Panc1 (cell line): ENCODE results near the gene ICA1. TPM values are rescaled to one million over a fixed set of nuclear protein-coding genes. Genes with fewer than 3 reads are reported as not detected.

ENCODE experiments used
- ATAC-seq: fragments of 200-7000 bp; cut with Tn5 transposase; 2 replicates; pipeline ENCODE4 v1.9.1; 2020; ENCODE audit warnings: mild to moderate bottlenecking, moderate library complexity
- BruUV-seq: library from RNA; stranded (reverse); fragments of 400-500 nt; replicated peaks from 2 replicates; lab custom pipeline; 2021; lab: Mats Ljungman, UMichigan
- CTCF ChIA-PET: fragments of 300-600 bp; sonication (Branson Sonifier 250); formaldehyde crosslinking; loops from one replicate; lab custom pipeline; 2022; ENCODE audit warnings: antibody characterized with exemption; lab: Charles Lee
- POLR2A ChIA-PET: fragments of 300-600 bp; sonication (Branson Sonifier 250); formaldehyde crosslinking; loops from one replicate; lab custom pipeline; 2022; ENCODE audit warnings: antibody characterized with exemption; lab: Charles Lee
- DNase-seq: peaks from one replicate; pipeline ENCODE4 v3.0.0-alpha.2; 2010; ENCODE audit warnings: low read depth, low spot score
- H3K27ac ChIP-seq: 2 replicates; pipeline ENCODE4 v1.5.1; 2011; ENCODE audit warnings: mild to moderate bottlenecking, low read length, inconsistent platforms
- H3K27me3 ChIP-seq: fragments of 200-500 bp; sonication (Bioruptor generic); 2 replicates; pipeline ENCODE4 v1.6.0; 2014; ENCODE audit warnings: low read length, inconsistent platforms; ENCODE audit not compliant: control insufficient read depth, insufficient read depth
- H3K36me3 ChIP-seq: fragments of 200-500 bp; sonication (Bioruptor generic); 2 replicates; pipeline ENCODE4 v1.5.1; 2014; ENCODE audit warnings: inconsistent platforms, mild to moderate bottlenecking, low read length, moderate library complexity; ENCODE audit not compliant: control insufficient read depth, insufficient read depth
- H3K4me1 ChIP-seq: 2 replicates; pipeline ENCODE4 v1.5.1; 2011; ENCODE audit warnings: inconsistent platforms, mild to moderate bottlenecking, low read length, moderate library complexity; ENCODE audit not compliant: control insufficient read depth, insufficient read depth
- H3K4me3 ChIP-seq, 2 experiments: 2 replicates each; pipeline ENCODE4 v1.5.1; 2011 to 2012; ENCODE audit warnings: low read depth in 2 of 2, low read length in 2 of 2, mild to moderate bottlenecking in 2 of 2, inconsistent platforms in 1 of 2, moderate library complexity in 1 of 2
- H3K9me3 ChIP-seq: fragments of 200-500 bp; sonication (Bioruptor generic); 2 replicates; pipeline ENCODE4 v1.5.1; 2014; ENCODE audit warnings: low read depth, mild to moderate bottlenecking, inconsistent platforms, low read length, moderate library complexity; ENCODE audit not compliant: control insufficient read depth, insufficient read depth
- CTCF ChIP-seq: fragments of 450-650 bp; IDR thresholded peaks from 2 replicates; pipeline ENCODE4 v1.5.1; 2017; ENCODE audit warnings: mild to moderate bottlenecking
- POLR2AphosphoS5 ChIP-seq: IDR thresholded peaks from 2 replicates; pipeline ENCODE4 v1.6.1; 2012; ENCODE audit warnings: mild to moderate bottlenecking, low read depth, low read length, moderate library complexity
- REST ChIP-seq, 2 experiments: IDR thresholded peaks; 2 replicates each; pipeline ENCODE4 v1.6.1; 2011 to 2012; ENCODE audit warnings: low read depth in 2 of 2, control low read depth in 1 of 2, low read length in 1 of 2, mild to moderate bottlenecking in 1 of 2, moderate library complexity in 1 of 2; ENCODE audit not compliant: insufficient read depth in 1 of 2
- SIN3A ChIP-seq: IDR thresholded peaks from 2 replicates; pipeline ENCODE4 v1.6.1; 2012; ENCODE audit warnings: low read depth, mild to moderate bottlenecking, low read length, moderate library complexity, borderline replicate concordance; ENCODE audit not compliant: insufficient read depth
- TCF7L2 ChIP-seq: IDR thresholded peaks from 2 replicates; pipeline ENCODE4 v1.6.1; 2011; ENCODE audit warnings: mild to moderate bottlenecking, low read depth, low read length, inconsistent platforms
- in situ Hi-C: cut with HindIII; loops from 2 replicates; pipeline ENCODE4 v1.10.0; 2016; ENCODE audit warnings: low sequenced_read_pairs, low pct_unique_long_range_greater_than_20kb
- intact Hi-C: fragments of 100-400 bp; cut with micrococcal nuclease; formaldehyde crosslinking; loops from one replicate; pipeline ENCODE4 v1.10.0; 2022; ENCODE audit not compliant: unreplicated experiment
- total RNA-seq: library from RNA; stranded (reverse); gene quantifications from one replicate; pipeline ENCODE4 v1.2.1, GENCODE V29; 2021; ENCODE audit not compliant: unreplicated experiment

Gene ICA1
- total RNA-seq, 1 experiment from 2014 or later, result 1.1 TPM

- Histone ChIP-seq H3K4me3 (no peak overlapping the region), H3K27me3 (peaks cover 7% of the 10 kb centered on the region; the same call in 1 of the 2 replicates), H3K4me1 (no peaks in the 10 kb centered on the region), H3K36me3 (no peaks in the 10 kb centered on the region), H3K9me3 (no peaks in the 10 kb centered on the region), H3K27ac (no peak overlapping the region)
- no TSS peak for BruUV-seq
- TF ChIP-seq REST (IDR thresholded peaks at IDR 0.05; ENCODE audit: insufficient read depth in 1 of 2, low read depth in 2 of 2, low read length in 1 of 2), result no peak
- no peak for TF ChIP-seq SIN3A
- no peak for TF ChIP-seq CTCF
- no peak for TF ChIP-seq TCF7L2
- TF ChIP-seq POLR2AphosphoS5, result no peak
- ATAC-seq (no peak), DNase-seq (no peak)
- in situ Hi-C loops (no loop called here), intact Hi-C loops (loop anchor here (10.0 kb wide), 2 partner anchors 696 to 866 kb away; no protein-coding TSS in a partner anchor)
- POLR2A ChIA-PET, result no interaction called here
- CTCF ChIA-PET, result no interaction called here
These were observed 28.8 kb upstream of the ICA1 start for GRCh38 chr7:8290645-8291308.

DNA sequence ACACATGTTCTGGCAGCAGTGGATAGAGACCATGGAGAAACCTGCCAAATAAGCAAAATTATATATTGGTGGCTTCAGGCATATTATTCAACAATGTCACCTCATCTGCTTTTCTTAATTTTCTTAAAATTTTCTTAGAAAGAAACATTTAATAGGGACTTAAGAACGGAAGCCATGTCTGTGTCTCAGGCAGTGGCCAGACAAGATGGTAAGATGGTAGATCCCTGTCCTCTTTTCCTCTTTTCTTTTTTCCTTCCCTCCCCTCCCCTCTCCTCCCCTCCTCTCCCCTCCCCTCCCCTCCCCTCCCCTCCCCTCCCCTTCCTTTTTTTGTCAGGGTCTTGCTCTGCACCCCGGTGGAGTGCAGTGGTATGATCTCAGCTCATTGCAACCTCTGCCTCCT is 24.2 kb upstream of the ICA1 start:
- no TSS peak for BruUV-seq
- no peak for TF ChIP-seq SIN3A
- TF ChIP-seq TCF7L2, result no peak
- TF ChIP-seq POLR2AphosphoS5, result no peak
- TF ChIP-seq CTCF, result no peak
- Histone ChIP-seq H3K4me1 (no peaks in the 10 kb centered on the region), H3K9me3 (no peaks in the 10 kb centered on the region), H3K27ac (no peak overlapping the region), H3K36me3 (no peaks in the 10 kb centered on the region), H3K27me3 (no peaks in the 10 kb centered on the region; the same call in 1 of the 2 replicates), H3K4me3 (no peak overlapping the region)
- intact Hi-C loops, result no loop called here
- no peak for ATAC-seq
- CTCF ChIA-PET, result no interaction called here
- POLR2A ChIA-PET, result no interaction called here
- no peak for DNase-seq
- in situ Hi-C loops, result no loop called here
